ENCODE measurements around the gene GNPDA2. TPM values are rescaled to one million over a fixed set of nuclear protein-coding genes. Genes with fewer than 3 reads are reported as not detected.
"Not testable (repeated sequence)": the region's sequence is repeated elsewhere in the genome, so short reads cannot be mapped to it uniquely, and the experiment has no call there.

The GNPDA2 gene
- total RNA-seq, 4 donors from 2014 or later = 14.1 to 23.6 (median 18.0) TPM

DNA sequence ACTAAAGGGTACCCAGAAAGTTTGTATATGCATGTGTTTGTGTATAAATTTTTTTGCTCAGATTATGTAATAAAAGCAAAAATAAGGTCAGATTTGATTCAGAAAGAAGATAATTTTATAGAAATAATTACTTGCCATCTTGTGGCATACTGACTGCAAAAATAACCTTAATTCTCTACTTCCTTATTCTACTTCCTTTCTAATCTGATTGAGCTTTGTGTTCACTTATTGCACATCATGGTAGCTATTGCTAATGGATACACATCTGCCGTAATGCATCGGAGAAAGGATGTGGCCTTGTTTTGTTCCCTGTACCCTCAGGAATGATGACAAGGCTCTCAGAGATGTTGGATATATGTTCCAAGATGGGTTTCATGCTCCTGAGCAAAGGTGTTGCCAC lies 10.5 kb upstream of the GNPDA2 start:
- Histone ChIP-seq H3K9me3 (no peaks in the 10 kb centered on the region), H3K27ac (no peak overlapping the region), H3K4me3 (no peak overlapping the region), H3K36me3 (no peaks in the 10 kb centered on the region), H3K27me3 (peaks cover 0 to 4% of the 10 kb centered on the region in 2 donors), H3K4me1 (no peaks in the 10 kb centered on the region)
- TF ChIP-seq CTCF (IDR thresholded peaks at IDR 0.05) (no peak), EP300 (IDR thresholded peaks at IDR 0.05) (no peak), POLR2A (IDR thresholded peaks at IDR 0.05) (no peak)
- no peak for DNase-seq (ENCODE audit: low spot score in 2 of 2)
- WGBS, 2 donors = 90 to 93% methylated on average over 2 of the region's 2 CpGs

- not testable (repeated sequence) for DNase-seq (ENCODE audit: low spot score in 2 of 2); H3K36me3 ChIP-seq; H3K27ac ChIP-seq; H3K9me3 ChIP-seq; H3K4me3 ChIP-seq; H3K27me3 ChIP-seq
- WGBS, 2 donors = 91 to 92% methylated on average over 9 of the region's 9 CpGs
- peaks cover 0 to 26% (median 9%) of the 10 kb centered on the region in 4 donors for H3K4me1 ChIP-seq
Measured at GRCh38 chr4:44728694-44729093, 2.3 kb upstream of the GNPDA2 start.

DNA sequence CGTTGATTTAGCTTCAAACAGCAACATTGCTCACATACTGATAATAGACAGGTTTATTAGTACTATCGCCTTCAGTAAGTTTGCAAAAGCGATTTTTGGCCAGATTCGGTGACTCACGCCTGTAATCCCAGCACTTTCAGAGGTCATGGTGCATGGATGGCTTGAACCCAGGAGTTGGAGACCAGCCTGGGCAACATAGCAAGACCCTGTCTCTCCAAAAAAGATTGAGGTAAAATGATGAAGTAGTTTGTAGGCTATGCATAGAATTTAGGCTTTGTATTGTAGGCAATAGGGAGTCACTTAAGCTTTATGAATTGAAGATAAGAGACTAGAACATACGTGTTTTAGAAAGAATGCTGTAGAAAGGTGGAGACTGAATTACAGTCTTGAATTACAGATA lies 1.1 kb upstream of the GNPDA2 start:
- 89 to 90% methylated on average over 6 of the region's 6 CpGs for WGBS, 2 donors
- Histone ChIP-seq H3K4me3 (no peak overlapping the region), H3K4me1 (peaks cover 0 to 28% (median 9%) of the 10 kb centered on the region in 4 donors), H3K27ac (no peak overlapping the region), H3K36me3 (no peaks in the 10 kb centered on the region), H3K9me3 (no peaks in the 10 kb centered on the region), H3K27me3 (no peaks in the 10 kb centered on the region)
- no peak for DNase-seq (ENCODE audit: low spot score in 2 of 2)
- TF ChIP-seq POLR2A (IDR thresholded peaks at IDR 0.05) (no peak), CTCF (IDR thresholded peaks at IDR 0.05) (no peak), EP300 (IDR thresholded peaks at IDR 0.05) (no peak)

GRCh38 chr4:44725726-44726037 lies 674 bp downstream of the GNPDA2 start:
- no peaks in the 10 kb centered on the region for H3K9me3 ChIP-seq
- no peak for DNase-seq (ENCODE audit: low spot score in 2 of 2)
- peaks cover 0 to 28% (median 9%) of the 10 kb centered on the region in 4 donors for H3K4me1 ChIP-seq
- TF ChIP-seq CTCF (IDR thresholded peaks at IDR 0.05) = no peak
- TF ChIP-seq EP300 (IDR thresholded peaks at IDR 0.05) = no peak
- no peak for TF ChIP-seq POLR2A (IDR thresholded peaks at IDR 0.05)
- WGBS, 2 donors = 1 to 2% methylated on average over 9 of the region's 9 CpGs
- H3K27ac ChIP-seq = peak overlapping the region; percentile 66 to 89 (median 84)
- H3K27me3 ChIP-seq = no peaks in the 10 kb centered on the region
- H3K4me3 ChIP-seq = peak overlapping the region; percentile 88 to 92 (median 92)
- no peaks in the 10 kb centered on the region for H3K36me3 ChIP-seq

DNA sequence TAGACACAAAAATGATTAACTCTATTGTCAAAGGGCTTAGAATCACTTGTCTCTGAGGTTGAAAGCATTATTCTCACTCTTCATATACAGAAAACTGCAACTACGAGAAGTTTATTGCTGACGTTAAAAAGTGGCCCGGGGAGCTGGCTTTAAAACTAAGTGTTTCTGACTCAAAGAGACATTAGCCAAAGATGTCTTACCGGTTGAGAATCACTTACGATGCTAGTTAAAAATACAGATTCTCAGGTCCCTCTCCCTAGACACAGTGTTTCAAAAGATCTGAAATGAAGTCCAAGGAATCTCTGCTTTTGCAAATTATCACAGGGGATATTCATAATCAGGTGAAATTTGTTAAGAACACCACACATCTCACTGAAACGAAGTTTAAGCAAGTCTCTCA lies 1.2 kb downstream of the GNPDA2 start:
- Histone ChIP-seq H3K4me3 (peak overlapping the region in 2 of 4 donors; percentile 88 to 92), H3K4me1 (peaks cover 0 to 31% (median 9%) of the 10 kb centered on the region in 4 donors), H3K27ac (peak overlapping the region in 1 of 4 donors; percentile 89), H3K9me3 (no peaks in the 10 kb centered on the region), H3K27me3 (no peaks in the 10 kb centered on the region), H3K36me3 (no peaks in the 10 kb centered on the region)
- whole genome bisulfite sequencing, 2 donors = 25 to 33% methylated on average over 6 of the region's 6 CpGs
- TF ChIP-seq CTCF (IDR thresholded peaks at IDR 0.05) = no peak
- DNase-seq (ENCODE audit: low spot score in 2 of 2) = no peak

- 97 to 99% methylated on average over 3 of the region's 3 CpGs for WGBS, 2 donors
- H3K9me3 ChIP-seq = no peaks in the 10 kb centered on the region
- TF ChIP-seq CTCF (IDR thresholded peaks at IDR 0.05) (no peak), POLR2A (IDR thresholded peaks at IDR 0.05) (no peak), EP300 (IDR thresholded peaks at IDR 0.05) (no peak)
- no peak overlapping the region for H3K4me3 ChIP-seq
- no peak overlapping the region for H3K27ac ChIP-seq
- no peak for DNase-seq (ENCODE audit: low spot score in 2 of 2)
- no peaks in the 10 kb centered on the region for H3K36me3 ChIP-seq
- peaks cover 0 to 29% (median 9%) of the 10 kb centered on the region in 4 donors for H3K4me1 ChIP-seq
- no peaks in the 10 kb centered on the region for H3K27me3 ChIP-seq
Measured at GRCh38 chr4:44722001-44722400, 4.4 kb downstream of the GNPDA2 start.

All from tibial nerve (tissue), 4 donors.